GM23338 (cell line): ENCODE data around the gene PCSK4. TPM values are rescaled to one million over a fixed set of nuclear protein-coding genes. Genes with fewer than 3 reads are reported as not detected.

Experiments
- ATAC-seq: fragments of 200-7000 bp; cut with Tn5 transposase; 3 replicates; pipeline ENCODE4 v1.9.1; 2020
- DNase-seq: peaks from one replicate; pipeline ENCODE4 v3.0.0-alpha.2; 2015; ENCODE audit warnings: low spot score
- H2AFZ ChIP-seq: fragments of 200-600 bp; sonication (generic); 2 replicates; pipeline ENCODE4 v1.8.0; 2016; ENCODE audit warnings: antibody characterized with exemption, mild to moderate bottlenecking, moderate library complexity
- H3F3A ChIP-seq: fragments of 200-600 bp; sonication (generic); replicated peaks from 2 replicates; pipeline ENCODE4 v1.8.0; 2017; ENCODE audit warnings: antibody characterized with exemption, mixed run types, low read depth
- H3K27ac ChIP-seq: fragments of 200-600 bp; sonication (generic); 2 replicates; pipeline ENCODE4 v1.6.1; 2016; ENCODE audit warnings: low read depth
- H3K27me3 ChIP-seq: fragments of 200-600 bp; sonication (generic); 2 replicates; pipeline ENCODE4 v1.8.0; 2016; ENCODE audit warnings: mild to moderate bottlenecking, mixed run types, moderate library complexity; ENCODE audit not compliant: insufficient read depth
- H3K36me3 ChIP-seq: fragments of 200-600 bp; sonication (generic); 2 replicates; pipeline ENCODE4 v1.8.0; 2016; ENCODE audit warnings: mild to moderate bottlenecking; ENCODE audit not compliant: insufficient read depth
- H3K4me1 ChIP-seq: fragments of 200-600 bp; sonication (generic); 2 replicates; pipeline ENCODE4 v1.8.0; 2016; ENCODE audit warnings: mild to moderate bottlenecking, moderate library complexity; ENCODE audit not compliant: insufficient read depth
- H3K4me2 ChIP-seq: fragments of 200-600 bp; sonication (generic); 2 replicates; pipeline ENCODE4 v1.7.1; 2017; ENCODE audit warnings: mixed run types
- H3K4me3 ChIP-seq: fragments of 200-600 bp; sonication (generic); 2 replicates; pipeline ENCODE4 v1.6.1; 2016; ENCODE audit warnings: mixed run types
- H3K79me2 ChIP-seq: fragments of 200-600 bp; sonication (generic); replicated peaks from 2 replicates; pipeline ENCODE4 v1.8.0; 2017; ENCODE audit warnings: mild to moderate bottlenecking; ENCODE audit not compliant: insufficient read depth
- H3K9me2 ChIP-seq: fragments of 200-600 bp; sonication (generic); 2 replicates; pipeline ENCODE4 v1.8.0; 2017; ENCODE audit not compliant: insufficient read depth
- H4K20me1 ChIP-seq: fragments of 200-600 bp; sonication (generic); replicated peaks from 2 replicates; pipeline ENCODE4 v1.8.0; 2017; ENCODE audit warnings: mild to moderate bottlenecking; ENCODE audit not compliant: insufficient read depth
- H3K27ac Mint-ChIP-seq: 2 replicates; pipeline ENCODE4 v1.8.0; 2020; ENCODE audit warnings: inconsistent platforms, mild to moderate bottlenecking, moderate library complexity, mixed read lengths
- H3K27me3 Mint-ChIP-seq: 3 replicates; pipeline ENCODE4 v1.8.0; 2022; ENCODE audit warnings: low read depth, mild to moderate bottlenecking, moderate library complexity, mixed read lengths, inconsistent platforms; ENCODE audit not compliant: insufficient read depth, poor library complexity
- H3K36me3 Mint-ChIP-seq: 3 replicates; pipeline ENCODE4 v1.8.0; 2021; ENCODE audit warnings: low read depth, mild to moderate bottlenecking, inconsistent platforms, moderate library complexity, mixed read lengths
- H3K4me1 Mint-ChIP-seq: 3 replicates; pipeline ENCODE4 v1.8.0; 2020; ENCODE audit warnings: mild to moderate bottlenecking, inconsistent platforms, mixed read lengths
- H3K4me3 Mint-ChIP-seq: 3 replicates; pipeline ENCODE4 v1.8.0; 2021; ENCODE audit warnings: moderate library complexity, mild to moderate bottlenecking, inconsistent platforms, mixed read lengths
- H3K9me3 Mint-ChIP-seq: 3 replicates; pipeline ENCODE4 v1.8.0; 2020; ENCODE audit warnings: moderate library complexity, mild to moderate bottlenecking, inconsistent platforms, mixed read lengths
- CREB1 ChIP-seq: fragments of 250-450 bp; sonication (Bioruptor Pico); IDR thresholded peaks from 2 replicates; pipeline ENCODE4 v1.5.0; 2020; ENCODE audit warnings: low read depth, mild to moderate bottlenecking, moderate library complexity
- CTCF ChIP-seq, 2 experiments: fragments of 200-600 bp in 1 of 2; sonication (generic) in 1 of 2; conservative IDR thresholded peaks; 2 replicates each; pipeline versions ENCODE4 v1.5.1 to v1.6.1; 2016 to 2017; ENCODE audit warnings: antibody characterized with exemption in 2 of 2, low read depth in 2 of 2, mild to moderate bottlenecking in 2 of 2, moderate library complexity in 1 of 2
- ETS1 ChIP-seq: IDR thresholded peaks from 2 replicates; pipeline ENCODE4 v1.6.1; 2016; ENCODE audit warnings: antibody characterized with exemption
- EZH2 ChIP-seq: fragments of 200-600 bp; sonication (generic); IDR thresholded peaks from one replicate; pipeline ENCODE4 v1.8.0; 2017; ENCODE audit warnings: antibody characterized with exemption, mild to moderate bottlenecking, low read depth; ENCODE audit not compliant: unreplicated experiment
- EZH2phosphoT487 ChIP-seq: fragments of 200-600 bp; sonication (generic); IDR thresholded peaks from one replicate; pipeline ENCODE4 v1.8.1; 2018; ENCODE audit warnings: antibody characterized with exemption; ENCODE audit not compliant: unreplicated experiment
- JUNB ChIP-seq: IDR thresholded peaks from one replicate; pipeline ENCODE4 v1.6.1; 2016; ENCODE audit warnings: antibody characterized with exemption; ENCODE audit not compliant: unreplicated experiment
- NANOG ChIP-seq: IDR thresholded peaks from 2 replicates; pipeline ENCODE4 v1.6.1; 2016; ENCODE audit warnings: antibody characterized with exemption, borderline replicate concordance
- POLR2AphosphoS5 ChIP-seq: IDR thresholded peaks from 2 replicates; pipeline ENCODE4 v1.6.1; 2016; ENCODE audit warnings: antibody characterized with exemption, low read depth
- REST ChIP-seq: IDR thresholded peaks from one replicate; pipeline ENCODE4 v1.6.1; 2018; ENCODE audit warnings: antibody characterized with exemption; ENCODE audit not compliant: unreplicated experiment
- STAT1 ChIP-seq: IDR thresholded peaks from one replicate; pipeline ENCODE4 v1.6.1; 2016; ENCODE audit warnings: antibody characterized with exemption; ENCODE audit not compliant: unreplicated experiment
- ZNF114 ChIP-seq: fragments of 250-450 bp; sonication (Bioruptor Pico); IDR thresholded peaks from 2 replicates; pipeline ENCODE4 v1.5.0; 2020; ENCODE audit warnings: mild to moderate bottlenecking, moderate library complexity
- ZNF331 ChIP-seq: fragments of 250-450 bp; sonication (Bioruptor Pico); IDR thresholded peaks from 2 replicates; pipeline ENCODE4 v1.5.0; 2020; ENCODE audit warnings: low read depth, mild to moderate bottlenecking, moderate library complexity
- ZNF462 ChIP-seq: fragments of 250-450 bp; sonication (Bioruptor Pico); IDR thresholded peaks from 2 replicates; pipeline ENCODE4 v1.5.0; 2020; ENCODE audit warnings: mild to moderate bottlenecking, moderate library complexity
- polyA plus RNA-seq: library from polyadenylated mRNA; unstranded; fragments of >200 nt; fragmentation: Nextera tagmentation; extraction: Ambion mirVana; gene quantifications from 2 replicates; pipeline ENCODE4 v1.2.1, GENCODE V29; 2016
- total RNA-seq: library from RNA; depleted of rRNA; stranded (reverse); fragments of >200 nt; shearing (Covaris generic); gene quantifications from 2 replicates; pipeline ENCODE4 v1.2.3, GENCODE V29; 2014

PCSK4 gene
- total and polyA plus RNA-seq, 2 experiments from 2014 or later = 3.8 to 15.1 TPM

- H3K27ac ChIP-seq = no peak overlapping the region
- ATAC-seq (no peak), DNase-seq (no peak)
- H3K27me3 ChIP-seq = peaks cover 13% of the 10 kb centered on the region
- no peaks in the 10 kb centered on the region for H3K79me2 ChIP-seq
- H2AFZ ChIP-seq = no peak overlapping the region
- peaks cover 26% of the 10 kb centered on the region for H3K27me3 Mint-ChIP-seq
- H3K4me1 Mint-ChIP-seq = peaks cover 6% of the 10 kb centered on the region; the same call in 2 of the 3 replicates
- H3K4me3 ChIP-seq = no peak overlapping the region
- TF ChIP-seq CREB1 (no peak), POLR2AphosphoS5 (no peak), CTCF (conservative IDR thresholded peaks at IDR 0.05; ENCODE audit: low read depth in 2 of 2) (no peak), ZNF331 (no peak), ETS1 (no peak), REST (no peak), ZNF114 (no peak), JUNB (no peak), NANOG (no peak), ZNF462 (CRISPR knock-in tag) (no peak), EZH2phosphoT487 (no peak), EZH2 (no peak), STAT1 (no peak)
- H4K20me1 ChIP-seq = no peaks in the 10 kb centered on the region
- peaks cover 4% of the 10 kb centered on the region; the same call in 1 of the 3 replicates for H3K36me3 Mint-ChIP-seq
- no peaks in the 10 kb centered on the region for H3K4me1 ChIP-seq
- H3K9me3 Mint-ChIP-seq = peaks cover 3% of the 10 kb centered on the region; the same call in 1 of the 3 replicates
- no peak overlapping the region for H3K4me3 Mint-ChIP-seq
- no peaks in the 10 kb centered on the region for H3K9me2 ChIP-seq
- no peaks in the 10 kb centered on the region for H3K36me3 ChIP-seq
- H3F3A ChIP-seq = no peaks in the 10 kb centered on the region
- H3K4me2 ChIP-seq = no peak overlapping the region
- H3K27ac Mint-ChIP-seq = no peak overlapping the region
Observed at GRCh38 chr19:1528596-1529429, 38.7 kb upstream of the PCSK4 start.
